PFSK-1 (cell line): ENCODE results near the gene OR51V1.

Experiments used
- FOXP2 ChIP-seq: optimal IDR thresholded peaks from 2 replicates; pipeline ENCODE3; 2011; ENCODE audit warnings: borderline replicate concordance, control low read depth, inconsistent platforms; ENCODE audit not compliant: insufficient read depth; ENCODE audit errors: extremely low read length, extremely low read depth
- POLR2AphosphoS5 ChIP-seq: IDR thresholded peaks from 2 replicates; pipeline ENCODE4 v1.6.1; 2012; ENCODE audit warnings: low read depth, mild to moderate bottlenecking, control low read depth, low read length, moderate library complexity
- SIN3A ChIP-seq: IDR thresholded peaks from 2 replicates; pipeline ENCODE4 v1.6.1; 2012; ENCODE audit warnings: mild to moderate bottlenecking, low read length, moderate library complexity, borderline replicate concordance; ENCODE audit not compliant: insufficient read depth
- TAF1 ChIP-seq: IDR thresholded peaks from 2 replicates; pipeline ENCODE4 v1.6.1; 2012; ENCODE audit warnings: low read length, control low read depth, borderline replicate concordance; ENCODE audit not compliant: insufficient read depth
- TF ChIP-seq, protein P1 (sequence below), 2 experiments: IDR thresholded peaks; 2 replicates each; pipeline versions ENCODE4 v1.6.1 to v1.8.0; 2011 to 2012; ENCODE audit warnings: low read depth in 2 of 2, low read length in 2 of 2, control low read depth in 1 of 2, inconsistent platforms in 1 of 2, mild to moderate bottlenecking in 1 of 2, moderate library complexity in 1 of 2; ENCODE audit not compliant: insufficient read depth in 1 of 2

Gene OR51V1

DNA sequence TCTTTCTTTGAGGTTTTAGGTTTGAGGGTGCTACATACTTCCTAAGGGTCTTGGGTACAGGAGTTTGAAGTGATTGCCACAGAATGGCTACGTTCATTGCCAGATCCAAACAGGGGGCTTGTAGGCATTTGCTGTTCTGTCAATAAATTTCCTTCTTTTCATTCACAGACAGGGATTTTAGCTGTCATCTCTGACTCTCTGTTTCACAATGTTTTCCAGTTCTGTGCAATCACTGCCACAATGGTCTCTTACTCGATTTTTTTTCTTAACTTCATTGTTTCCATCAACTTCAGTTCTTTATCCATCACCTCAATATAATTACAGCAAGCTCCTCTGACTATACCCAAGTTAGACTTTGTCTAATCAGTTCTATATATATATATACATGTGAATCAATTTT is 40.0 kb upstream of the OR51V1 start:
- TF ChIP-seq, protein P1, sequence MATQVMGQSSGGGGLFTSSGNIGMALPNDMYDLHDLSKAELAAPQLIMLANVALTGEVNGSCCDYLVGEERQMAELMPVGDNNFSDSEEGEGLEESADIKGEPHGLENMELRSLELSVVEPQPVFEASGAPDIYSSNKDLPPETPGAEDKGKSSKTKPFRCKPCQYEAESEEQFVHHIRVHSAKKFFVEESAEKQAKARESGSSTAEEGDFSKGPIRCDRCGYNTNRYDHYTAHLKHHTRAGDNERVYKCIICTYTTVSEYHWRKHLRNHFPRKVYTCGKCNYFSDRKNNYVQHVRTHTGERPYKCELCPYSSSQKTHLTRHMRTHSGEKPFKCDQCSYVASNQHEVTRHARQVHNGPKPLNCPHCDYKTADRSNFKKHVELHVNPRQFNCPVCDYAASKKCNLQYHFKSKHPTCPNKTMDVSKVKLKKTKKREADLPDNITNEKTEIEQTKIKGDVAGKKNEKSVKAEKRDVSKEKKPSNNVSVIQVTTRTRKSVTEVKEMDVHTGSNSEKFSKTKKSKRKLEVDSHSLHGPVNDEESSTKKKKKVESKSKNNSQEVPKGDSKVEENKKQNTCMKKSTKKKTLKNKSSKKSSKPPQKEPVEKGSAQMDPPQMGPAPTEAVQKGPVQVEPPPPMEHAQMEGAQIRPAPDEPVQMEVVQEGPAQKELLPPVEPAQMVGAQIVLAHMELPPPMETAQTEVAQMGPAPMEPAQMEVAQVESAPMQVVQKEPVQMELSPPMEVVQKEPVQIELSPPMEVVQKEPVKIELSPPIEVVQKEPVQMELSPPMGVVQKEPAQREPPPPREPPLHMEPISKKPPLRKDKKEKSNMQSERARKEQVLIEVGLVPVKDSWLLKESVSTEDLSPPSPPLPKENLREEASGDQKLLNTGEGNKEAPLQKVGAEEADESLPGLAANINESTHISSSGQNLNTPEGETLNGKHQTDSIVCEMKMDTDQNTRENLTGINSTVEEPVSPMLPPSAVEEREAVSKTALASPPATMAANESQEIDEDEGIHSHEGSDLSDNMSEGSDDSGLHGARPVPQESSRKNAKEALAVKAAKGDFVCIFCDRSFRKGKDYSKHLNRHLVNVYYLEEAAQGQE (IDR thresholded peaks at IDR 0.05; ENCODE audit: insufficient read depth in 1 of 2, low read depth in 2 of 2, low read length in 2 of 2), result no peak
- no peak for TF ChIP-seq FOXP2
- no peak for TF ChIP-seq POLR2AphosphoS5

DNA sequence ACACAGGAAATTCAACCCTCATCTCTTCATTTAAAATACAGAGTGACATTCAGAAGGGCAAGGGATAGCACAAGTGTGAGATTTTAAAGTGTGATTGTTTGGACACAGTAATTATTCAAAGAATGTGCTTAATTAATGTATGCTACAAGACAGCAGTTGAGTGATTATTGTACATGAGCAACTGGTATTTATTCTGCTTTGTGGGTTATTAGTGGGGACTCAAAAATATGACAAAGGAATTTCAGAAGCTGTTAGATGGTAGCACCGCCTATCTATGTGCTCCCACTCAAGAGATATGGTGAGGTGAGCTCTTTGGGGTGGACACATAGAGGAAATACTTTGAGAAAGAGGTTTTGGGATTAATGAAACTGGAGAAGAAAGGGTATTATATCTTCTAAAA is 39.6 kb upstream of the OR51V1 start:
- TF ChIP-seq FOXP2, result no peak
- no peak for TF ChIP-seq POLR2AphosphoS5
- TF ChIP-seq, protein P1 (IDR thresholded peaks at IDR 0.05; ENCODE audit: insufficient read depth in 1 of 2, low read depth in 2 of 2, low read length in 2 of 2), result no peak
- TF ChIP-seq TAF1, result no peak
- no peak for TF ChIP-seq SIN3A

DNA sequence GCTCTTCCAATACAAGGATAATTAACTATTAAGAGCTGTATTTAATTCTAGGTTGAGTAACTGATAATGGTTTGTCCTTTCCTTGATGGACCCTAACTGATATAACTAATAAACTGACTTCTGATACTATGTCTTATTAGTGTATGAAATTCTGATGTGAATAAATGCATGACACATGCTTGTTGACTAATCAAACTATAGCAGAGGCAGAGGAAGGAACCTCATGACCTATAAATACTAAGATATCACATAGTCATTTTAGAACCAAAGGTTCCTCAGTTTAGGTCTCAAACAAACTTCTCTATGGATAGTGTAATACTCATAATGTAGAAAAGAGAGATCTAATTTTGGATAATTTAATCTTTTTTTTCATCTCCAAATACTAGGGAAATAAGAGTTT is 38.6 kb upstream of the OR51V1 start:
- TF ChIP-seq, protein P1 (IDR thresholded peaks at IDR 0.05; ENCODE audit: insufficient read depth in 1 of 2, low read depth in 2 of 2, low read length in 2 of 2), result no peak
- no peak for TF ChIP-seq TAF1

DNA sequence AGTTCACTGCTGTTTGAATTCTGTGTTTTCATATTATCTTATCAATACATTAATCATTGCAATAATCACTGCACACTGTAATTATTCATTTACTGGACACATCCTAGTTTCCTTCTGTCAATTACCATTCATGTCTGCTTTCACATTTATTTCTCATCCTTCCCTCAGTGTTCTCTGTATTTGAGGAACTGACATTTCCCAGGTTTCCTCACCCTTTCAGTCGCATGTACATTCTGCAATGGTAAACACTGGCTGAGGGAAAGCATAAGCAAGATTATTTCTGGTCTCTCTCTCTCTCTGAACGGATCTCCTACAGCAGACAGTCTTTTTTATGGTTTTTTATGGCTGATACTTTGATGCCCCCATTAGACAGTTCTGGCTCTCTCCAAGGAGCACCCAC is 38.0 kb upstream of the OR51V1 start:
- no peak for TF ChIP-seq POLR2AphosphoS5
- TF ChIP-seq FOXP2, result no peak
- no peak for TF ChIP-seq SIN3A
- TF ChIP-seq TAF1, result no peak
- TF ChIP-seq, protein P1 (IDR thresholded peaks at IDR 0.05; ENCODE audit: insufficient read depth in 1 of 2, low read depth in 2 of 2, low read length in 2 of 2), result no peak

DNA sequence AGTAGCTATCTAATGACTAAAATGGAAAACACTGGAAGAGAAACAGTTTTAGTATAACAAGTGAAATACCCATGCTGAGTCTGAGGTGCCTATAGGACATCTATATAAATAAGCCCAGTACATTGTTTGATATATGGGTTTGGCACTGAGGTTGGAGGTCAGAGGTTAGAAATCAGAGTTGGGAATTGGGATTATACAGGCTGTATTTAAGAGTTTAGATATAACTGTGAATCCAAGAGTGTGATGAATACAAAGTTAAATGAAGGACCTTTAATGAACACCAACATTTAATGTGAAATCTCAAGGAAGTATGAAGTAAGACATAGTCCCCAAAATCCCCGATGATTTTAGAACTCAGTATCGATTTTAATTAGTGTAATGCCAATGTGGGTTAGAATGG is 36.9 kb upstream of the OR51V1 start:
- TF ChIP-seq, protein P1 (IDR thresholded peaks at IDR 0.05; ENCODE audit: insufficient read depth in 1 of 2, low read depth in 2 of 2, low read length in 2 of 2), result no peak
- TF ChIP-seq TAF1 (no peak), FOXP2 (no peak)
